H1 (cell line): Measurements from ENCODE around the gene MMP20. TPM values are rescaled to one million over a fixed set of nuclear protein-coding genes. Genes with fewer than 3 reads are reported as not detected.

Experiments
- CTCF ChIA-PET: fragments of 300-600 bp; sonication (Branson Sonifier 250); formaldehyde crosslinking; loops from one replicate; lab custom pipeline; 2021; ENCODE audit not compliant: partially characterized antibody; lab: Charles Lee
- POLR2A ChIA-PET: fragments of 300-600 bp; sonication (Branson Sonifier 250); formaldehyde crosslinking; loops from one replicate; lab custom pipeline; 2021; ENCODE audit warnings: inconsistent platforms; ENCODE audit not compliant: partially characterized antibody; lab: Charles Lee
- DNase-seq, 2 experiments: peaks; one replicate each; pipeline versions ENCODE4 v3.0.0 to v3.0.0-alpha.2; 2010 to 2022; ENCODE audit warnings: low spot score in 2 of 2, low read depth in 1 of 2, mixed read lengths in 1 of 2
- FAIRE-seq: peaks from 2 replicates; lab custom pipeline; 2011; peaks lifted over from hg19 to GRCh38; lab: Jason Lieb, UNC
- H2AFZ ChIP-seq: 2 replicates; pipeline ENCODE4 v1.8.1; 2012; ENCODE audit warnings: low read length, inconsistent platforms
- H2AK5ac ChIP-seq: 2 replicates; pipeline ENCODE4 v1.6.1; 2013; ENCODE audit warnings: low read depth, low read length
- H2BK120ac ChIP-seq: replicated peaks from 2 replicates; pipeline ENCODE3; 2013; ENCODE audit warnings: low read depth, low read length, inconsistent platforms
- H2BK12ac ChIP-seq: 2 replicates; pipeline ENCODE4 v1.6.1; 2013; ENCODE audit warnings: low read depth, low read length
- H2BK15ac ChIP-seq: 2 replicates; pipeline ENCODE4 v1.6.1; 2013; ENCODE audit warnings: low read length
- H2BK20ac ChIP-seq: 2 replicates; pipeline ENCODE4 v1.6.1; 2013; ENCODE audit warnings: low read length
- H2BK5ac ChIP-seq: 2 replicates; pipeline ENCODE4 v1.6.1; 2013; ENCODE audit warnings: low read depth, low read length
- H3K14ac ChIP-seq: 2 replicates; pipeline ENCODE4 v1.6.1; 2013; ENCODE audit warnings: inconsistent platforms; ENCODE audit not compliant: insufficient read length
- H3K18ac ChIP-seq: 2 replicates; pipeline ENCODE4 v1.6.1; 2013; ENCODE audit warnings: low read length; ENCODE audit errors: extremely low read depth
- H3K23ac ChIP-seq: 2 replicates; pipeline ENCODE4 v1.6.1; 2013; ENCODE audit warnings: inconsistent platforms; ENCODE audit not compliant: insufficient read length
- H3K23me2 ChIP-seq: 2 replicates; pipeline ENCODE4 v1.6.1; 2013; ENCODE audit warnings: low read depth, low read length
- H3K27ac ChIP-seq: 2 replicates; pipeline ENCODE4 v1.6.1; 2011; ENCODE audit warnings: low read depth, low read length, inconsistent platforms
- H3K27me3 ChIP-seq, 4 experiments: replicated peaks in 1 of 4; 1 replicate in 1 of 4; 2 replicates in 3 of 4; pipeline versions ENCODE4 v1.6.1 to v1.8.1; 2011 to 2013; ENCODE audit warnings: low read length in 3 of 4, mild to moderate bottlenecking in 3 of 4, inconsistent platforms in 2 of 4, mixed read lengths in 2 of 4, moderate library complexity in 1 of 4; ENCODE audit not compliant: control insufficient read depth in 3 of 4, insufficient read depth in 3 of 4; ENCODE audit errors: extremely low read depth in 1 of 4
- H3K36me3 ChIP-seq, 4 experiments: 2 replicates each; pipeline versions ENCODE4 v1.6.1 to v1.8.1; 2011 to 2013; ENCODE audit warnings: mild to moderate bottlenecking in 4 of 4, low read length in 3 of 4, moderate library complexity in 2 of 4, control low read depth in 1 of 4, inconsistent platforms in 1 of 4; ENCODE audit not compliant: insufficient read depth in 4 of 4, control insufficient read depth in 2 of 4
- H3K4ac ChIP-seq: replicated peaks from 2 replicates; pipeline ENCODE3; 2013; ENCODE audit warnings: low read length, low read depth, mixed read lengths, inconsistent platforms; ENCODE audit not compliant: insufficient read length
- H3K4me1 ChIP-seq, 4 experiments: replicated peaks in 1 of 4; 1 replicate in 1 of 4; 2 replicates in 3 of 4; pipeline versions ENCODE4 v1.6.1 to v1.8.1; 2011 to 2013; ENCODE audit warnings: low read length in 3 of 4, inconsistent platforms in 2 of 4, mixed read lengths in 1 of 4; ENCODE audit not compliant: insufficient read depth in 4 of 4, control insufficient read depth in 3 of 4
- H3K4me2 ChIP-seq, 2 experiments: 2 replicates each; pipeline versions ENCODE4 v1.6.1 to v1.8.1; 2011 to 2013; ENCODE audit warnings: low read depth in 2 of 2, low read length in 2 of 2, control low read depth in 1 of 2, inconsistent platforms in 1 of 2, mild to moderate bottlenecking in 1 of 2; ENCODE audit not compliant: insufficient read depth in 1 of 2
- H3K4me3 ChIP-seq, 4 experiments: fragments of 200-600, 300-600 bp in 1 of 4; sonication (generic), shearing (Covaris generic), sonication (Bioruptor Twin) in 1 of 4; 2 replicates each; pipeline versions ENCODE4 v1.5.1 to v1.8.1; 2011 to 2016; ENCODE audit warnings: low read length in 4 of 4, low read depth in 3 of 4, control low read depth in 2 of 4, inconsistent platforms in 2 of 4, mild to moderate bottlenecking in 2 of 4, mixed read lengths in 1 of 4, moderate library complexity in 1 of 4; ENCODE audit not compliant: insufficient read depth in 2 of 4; ENCODE audit errors: extremely low read depth in 1 of 4
- H3K56ac ChIP-seq: replicated peaks from 2 replicates; pipeline ENCODE3; 2013; ENCODE audit warnings: low read depth, mild to moderate bottlenecking, mixed read lengths, low read length, inconsistent platforms; ENCODE audit not compliant: insufficient read length
- H3K79me1 ChIP-seq: 2 replicates; pipeline ENCODE4 v1.6.1; 2013; ENCODE audit warnings: low read depth, low read length, control low read depth
- H3K79me2 ChIP-seq, 2 experiments: 2 replicates each; pipeline versions ENCODE4 v1.6.1 to v1.8.1; 2012 to 2013; ENCODE audit warnings: low read length in 2 of 2, mild to moderate bottlenecking in 2 of 2, inconsistent platforms in 1 of 2; ENCODE audit not compliant: insufficient read depth in 2 of 2, control insufficient read depth in 1 of 2
- H3K9ac ChIP-seq, 4 experiments: replicated peaks in 1 of 4; 1 replicate in 1 of 4; 2 replicates in 3 of 4; pipeline versions ENCODE4 v1.6.1 to v1.8.1; 2011 to 2013; ENCODE audit warnings: low read depth in 3 of 4, low read length in 3 of 4, control low read depth in 2 of 4, mild to moderate bottlenecking in 2 of 4, moderate library complexity in 2 of 4, inconsistent platforms in 1 of 4; ENCODE audit errors: extremely low read depth in 1 of 4
- H3K9me3 ChIP-seq, 2 experiments: 2 replicates each; pipeline versions ENCODE4 v1.6.1 to v1.8.1; 2012 to 2013; ENCODE audit warnings: mild to moderate bottlenecking in 2 of 2, moderate library complexity in 2 of 2, control low read depth in 1 of 2, inconsistent platforms in 1 of 2, low read depth in 1 of 2, low read length in 1 of 2, mixed read lengths in 1 of 2; ENCODE audit not compliant: insufficient read depth in 2 of 2
- H4K20me1 ChIP-seq, 2 experiments: replicated peaks in 1 of 2; 2 replicates each; pipeline versions ENCODE3 to v1.8.1; 2011 to 2013; ENCODE audit warnings: inconsistent platforms in 2 of 2, low read length in 2 of 2, mild to moderate bottlenecking in 1 of 2; ENCODE audit not compliant: insufficient read depth in 2 of 2, control insufficient read depth in 1 of 2
- H4K5ac ChIP-seq: 2 replicates; pipeline ENCODE4 v1.6.1; 2013; ENCODE audit warnings: low read length, low read depth, mixed read lengths, inconsistent platforms; ENCODE audit not compliant: insufficient read length
- H4K8ac ChIP-seq: 2 replicates; pipeline ENCODE4 v1.8.0; 2013; ENCODE audit warnings: mild to moderate bottlenecking, moderate library complexity, low read length, inconsistent platforms; ENCODE audit not compliant: insufficient read depth; ENCODE audit errors: extremely low read depth
- H4K91ac ChIP-seq: replicated peaks from 2 replicates; pipeline ENCODE3; 2013; ENCODE audit warnings: low read length, mixed read lengths, inconsistent platforms; ENCODE audit not compliant: insufficient read length
- ATF3 ChIP-seq: IDR thresholded peaks from 2 replicates; pipeline ENCODE4 v1.6.1; 2011; ENCODE audit warnings: low read depth, mild to moderate bottlenecking, low read length; ENCODE audit not compliant: insufficient read depth
- CEBPB ChIP-seq: IDR thresholded peaks from 2 replicates; pipeline ENCODE4 v1.6.1; 2012; ENCODE audit warnings: low read depth, low read length
- CHD2 ChIP-seq: IDR thresholded peaks from 2 replicates; pipeline ENCODE4 v1.6.1; 2012; ENCODE audit warnings: low read length, improper control_type of control experiment
- EP300 ChIP-seq, 2 experiments: IDR thresholded peaks; 1 replicate in 1 of 2; 2 replicates in 1 of 2; pipeline ENCODE4 v1.6.1; 2011 to 2012; ENCODE audit warnings: low read depth in 2 of 2, low read length in 2 of 2, mild to moderate bottlenecking in 2 of 2, borderline replicate concordance in 1 of 2, inconsistent platforms in 1 of 2, moderate library complexity in 1 of 2
- FOSL1 ChIP-seq: IDR thresholded peaks from 2 replicates; pipeline ENCODE4 v1.6.1; 2011; ENCODE audit warnings: mild to moderate bottlenecking, low read depth, low read length, moderate library complexity; ENCODE audit not compliant: insufficient read depth
- HDAC6 ChIP-seq: IDR thresholded peaks from one replicate; pipeline ENCODE4 v1.7.1; 2012; ENCODE audit warnings: low read depth, mild to moderate bottlenecking, inconsistent platforms, low read length, moderate library complexity
- JUN ChIP-seq: IDR thresholded peaks from 2 replicates; pipeline ENCODE4 v1.6.1; 2011; ENCODE audit warnings: low read depth, mild to moderate bottlenecking, improper control_type of control experiment, low read length
- NRF1 ChIP-seq: IDR thresholded peaks from 2 replicates; pipeline ENCODE4 v1.6.1; 2011; ENCODE audit warnings: mild to moderate bottlenecking, low read depth, low read length, improper control_type of control experiment
- RBBP5 ChIP-seq: IDR thresholded peaks from 2 replicates; pipeline ENCODE4 v1.7.1; 2012; ENCODE audit warnings: low read depth, mild to moderate bottlenecking, inconsistent platforms, low read length, moderate library complexity, borderline replicate concordance
- RFX5 ChIP-seq: IDR thresholded peaks from 2 replicates; pipeline ENCODE4 v1.6.1; 2011; ENCODE audit warnings: low read depth, low read length, improper control_type of control experiment, borderline replicate concordance
- SAP30 ChIP-seq: fragments of 300-600 bp; sonication (generic); IDR thresholded peaks from 2 replicates; pipeline ENCODE4 v1.7.1; 2012; ENCODE audit warnings: low read length, moderate library complexity, mild to moderate bottlenecking, inconsistent platforms; ENCODE audit not compliant: insufficient read depth, insufficient replicate concordance
- SP2 ChIP-seq: IDR thresholded peaks from 2 replicates; pipeline ENCODE4 v1.6.1; 2012; ENCODE audit warnings: mild to moderate bottlenecking, low read length, inconsistent platforms
- TAF7 ChIP-seq: optimal IDR thresholded peaks from 2 replicates; pipeline ENCODE3; 2011; ENCODE audit warnings: low read depth, mild to moderate bottlenecking, inconsistent platforms, low read length, moderate library complexity, borderline replicate concordance
- TEAD4 ChIP-seq: IDR thresholded peaks from 2 replicates; pipeline ENCODE4 v1.6.1; 2012; ENCODE audit warnings: low read depth, low read length, inconsistent platforms, mixed read lengths
- WGBS, 2 experiments: shearing (Covaris generic) in 1 of 2; methylation state at CpG; one replicate each; pipeline versions ENCODE4 v1.1.6 to v1.1.7; 2013 to 2015; ENCODE audit warnings: low lambda C conversion rate in 2 of 2, mixed read lengths in 2 of 2, inconsistent platforms in 1 of 2, low coverage in 1 of 2, missing lambda C conversion rate in 1 of 2; ENCODE audit not compliant: insufficient replicate concordance in 2 of 2, insufficient coverage in 1 of 2, insufficient read length in 1 of 2; ENCODE audit errors: extremely low coverage in 1 of 2, missing lambda C conversion rate in 1 of 2; 5-methylcytosine and 5-hydroxymethylcytosine counted together
- polyA plus RNA-seq, 7 experiments: library from polyadenylated mRNA; depleted of rRNA in 3 of 7; stranded (reverse) in 5 of 7; unstranded in 2 of 7; fragments of >200 nt in 5 of 7; fragments of 200-250 nt in 2 of 7; gene quantifications; 1 replicate in 5 of 7; 2 replicates in 1 of 7; 4 replicates in 1 of 7; pipeline versions ENCODE4 v1.2.1 to v1.2.3, GENCODE V29; 2011 to 2013; ENCODE audit warnings: missing spikeins in 2 of 7, mixed read lengths in 2 of 7
- total RNA-seq: library from RNA; stranded (reverse); fragmentation: NEBNext Ultra II Directional; extraction: Animal tissue kit (Norgen Biotek cat#: 25700); gene quantifications from 2 replicates; pipeline ENCODE4 v1.2.1, GENCODE V29; 2021

Gene MMP20
- total and polyA plus RNA-seq, 2 of the 8 experiments (the other 6 are each of a cell fraction or from before 2014, with no cell fraction given) = not detected

GRCh38 chr11:102640946-102641345 lies 15.8 kb upstream of the MMP20 start:
- no peak overlapping the region for H3K27ac ChIP-seq
- no peak overlapping the region for H3K9ac ChIP-seq
- no peak overlapping the region for H3K18ac ChIP-seq
- H3K4ac ChIP-seq = no peak overlapping the region
- no peaks in the 10 kb centered on the region for H4K20me1 ChIP-seq
- no peak overlapping the region for H2AK5ac ChIP-seq
- no peak overlapping the region for H2BK120ac ChIP-seq
- no peak overlapping the region for H2BK20ac ChIP-seq
- DNase-seq (no peak), FAIRE-seq (no peak)
- H3K27me3 ChIP-seq = no peaks in the 10 kb centered on the region
- no peak overlapping the region for H2BK15ac ChIP-seq
- peak overlapping the region; percentile 58; the same call in 1 of the 2 replicates for H2AFZ ChIP-seq
- H3K79me2 ChIP-seq = no peaks in the 10 kb centered on the region
- H3K4me3 ChIP-seq = no peak overlapping the region
- no peaks in the 10 kb centered on the region for H3K79me1 ChIP-seq
- peaks cover 0 to 4% (median 0%) of the 10 kb centered on the region in 4 experiments; a peak in 1 of 7 replicates for H3K4me1 ChIP-seq
- H3K14ac ChIP-seq = no peak overlapping the region
- no peaks in the 10 kb centered on the region for H3K23me2 ChIP-seq
- no peak overlapping the region for H2BK12ac ChIP-seq
- CTCF ChIA-PET = interaction anchor here (0.8 to 1.4 kb wide), 3 partner anchors 9 to 49 kb away, joined by 3 to 6 read pairs (median 4); no protein-coding TSS in a partner anchor
- H3K36me3 ChIP-seq = no peaks in the 10 kb centered on the region
- H3K4me2 ChIP-seq = no peak overlapping the region
- no peak overlapping the region for H3K56ac ChIP-seq
- H4K5ac ChIP-seq = no peak overlapping the region
- peak overlapping the region; percentile 88; the same call in 1 of the 2 replicates for H4K8ac ChIP-seq
- POLR2A ChIA-PET = no interaction called here
- H3K9me3 ChIP-seq = no peaks in the 10 kb centered on the region
- WGBS, 2 experiments = 85% methylated on average over 8 of the region's 8 CpGs; no CpG with 5 or more reads in 1 of the 2 experiments
- H3K23ac ChIP-seq = no peak overlapping the region
- H4K91ac ChIP-seq = no peak overlapping the region
- H2BK5ac ChIP-seq = no peak overlapping the region
- no peak for TF ChIP-seq HDAC6
- no peak for TF ChIP-seq CEBPB
- no peak for TF ChIP-seq FOSL1
- TF ChIP-seq SP2 = no peak
- no peak for TF ChIP-seq ATF3
- TF ChIP-seq TAF7 = no peak
- TF ChIP-seq NRF1 = no peak
- no peak for TF ChIP-seq CHD2
- no peak for TF ChIP-seq TEAD4
- no peak for TF ChIP-seq JUN
- no peak for TF ChIP-seq SAP30
- no peak for TF ChIP-seq EP300 (IDR thresholded peaks at IDR 0.05; ENCODE audit: borderline replicate concordance in 1 of 2, low read depth in 2 of 2, low read length in 2 of 2)
- no peak for TF ChIP-seq RFX5
- TF ChIP-seq RBBP5 = no peak
